Epithelial cell of esophagus (primary cell): Measurements from ENCODE around the gene TCERG1L.

Source experiments
- DNase-seq: peaks from one replicate; pipeline ENCODE4 v3.0.0; 2010; ENCODE audit warnings: low read depth
- H3K4me3 ChIP-seq: 2 replicates; pipeline ENCODE4 v1.5.1; 2011; ENCODE audit warnings: mild to moderate bottlenecking, low read length, control low read depth
- CTCF ChIP-seq: IDR thresholded peaks from 2 replicates; pipeline ENCODE4 v1.5.1; 2011; ENCODE audit warnings: low read depth, mild to moderate bottlenecking, low read length, control low read depth, inconsistent platforms; ENCODE audit not compliant: insufficient read depth; ENCODE audit errors: missing control alignments

The TCERG1L gene

GRCh38 chr10:131121511-131122035 is 189.9 kb downstream of the TCERG1L start:
- no peak for TF ChIP-seq CTCF
- DNase-seq: no peak
- no peak overlapping the region for H3K4me3 ChIP-seq

GRCh38 chr10:131119626-131120355 is 191.7 kb downstream of the TCERG1L start:
- DNase-seq: no peak
- H3K4me3 ChIP-seq: no peak overlapping the region
- no peak for TF ChIP-seq CTCF

DNA sequence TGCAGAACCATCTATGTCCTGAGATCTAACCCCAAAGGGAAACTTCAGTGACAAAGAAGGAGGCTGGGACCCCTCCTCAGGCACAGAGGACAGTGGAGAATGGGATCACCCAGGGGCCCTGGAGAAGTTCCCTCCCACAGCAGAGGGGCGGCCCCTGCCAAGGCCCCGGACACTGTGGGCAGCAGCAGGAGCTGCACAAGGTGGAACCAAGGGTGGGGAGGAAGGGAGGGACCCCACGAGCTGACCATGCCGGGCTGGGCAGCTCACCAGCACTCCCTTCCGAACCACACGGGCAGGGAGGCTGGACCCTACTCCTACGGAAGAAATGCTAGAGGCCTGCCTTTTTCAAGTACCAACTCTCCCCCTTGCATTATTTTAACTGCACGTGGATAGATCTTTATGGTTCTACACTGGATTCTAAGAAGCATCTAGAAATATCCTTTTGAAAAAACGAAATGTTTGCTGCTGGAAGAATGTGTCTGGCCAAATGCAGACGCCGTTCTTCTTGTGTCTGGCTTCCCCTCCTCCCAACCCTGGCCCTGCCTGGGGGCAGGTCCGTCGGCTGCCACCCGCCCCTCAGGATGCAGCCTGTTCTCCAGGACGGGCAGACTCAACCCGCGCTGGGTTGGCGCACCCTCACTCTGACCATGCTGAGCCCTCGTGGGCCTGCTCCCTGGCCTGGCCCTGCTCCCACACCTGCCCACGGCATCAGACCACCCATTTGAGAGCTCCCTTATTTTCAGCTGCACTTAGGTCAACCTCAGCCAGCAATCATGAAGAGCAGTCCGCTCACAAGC is 193.9 kb downstream of the TCERG1L start:
- TF ChIP-seq CTCF: no peak
- H3K4me3 ChIP-seq: no peak overlapping the region
- no peak for DNase-seq

DNA sequence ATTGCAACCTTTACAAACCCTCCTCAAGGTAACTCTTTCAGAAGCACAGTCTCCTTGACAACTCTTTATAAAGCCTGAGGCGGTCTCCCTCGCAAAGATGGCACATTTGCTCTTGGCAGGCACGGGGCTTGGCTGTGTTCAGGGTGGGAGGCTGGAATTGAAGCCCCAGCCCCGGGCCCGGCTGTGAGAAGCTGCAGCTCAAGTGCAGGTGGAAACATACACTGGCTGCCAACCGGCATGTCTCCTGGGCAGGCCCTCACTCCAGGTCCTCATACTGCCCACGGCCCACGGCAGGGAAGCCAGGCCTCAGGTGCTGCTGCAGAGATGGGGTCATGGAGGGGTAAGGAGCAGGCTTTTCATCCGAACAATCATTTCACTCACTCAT is 194.5 kb downstream of the TCERG1L start:
- H3K4me3 ChIP-seq: no peak overlapping the region
- no peak for DNase-seq
- no peak for TF ChIP-seq CTCF

DNA sequence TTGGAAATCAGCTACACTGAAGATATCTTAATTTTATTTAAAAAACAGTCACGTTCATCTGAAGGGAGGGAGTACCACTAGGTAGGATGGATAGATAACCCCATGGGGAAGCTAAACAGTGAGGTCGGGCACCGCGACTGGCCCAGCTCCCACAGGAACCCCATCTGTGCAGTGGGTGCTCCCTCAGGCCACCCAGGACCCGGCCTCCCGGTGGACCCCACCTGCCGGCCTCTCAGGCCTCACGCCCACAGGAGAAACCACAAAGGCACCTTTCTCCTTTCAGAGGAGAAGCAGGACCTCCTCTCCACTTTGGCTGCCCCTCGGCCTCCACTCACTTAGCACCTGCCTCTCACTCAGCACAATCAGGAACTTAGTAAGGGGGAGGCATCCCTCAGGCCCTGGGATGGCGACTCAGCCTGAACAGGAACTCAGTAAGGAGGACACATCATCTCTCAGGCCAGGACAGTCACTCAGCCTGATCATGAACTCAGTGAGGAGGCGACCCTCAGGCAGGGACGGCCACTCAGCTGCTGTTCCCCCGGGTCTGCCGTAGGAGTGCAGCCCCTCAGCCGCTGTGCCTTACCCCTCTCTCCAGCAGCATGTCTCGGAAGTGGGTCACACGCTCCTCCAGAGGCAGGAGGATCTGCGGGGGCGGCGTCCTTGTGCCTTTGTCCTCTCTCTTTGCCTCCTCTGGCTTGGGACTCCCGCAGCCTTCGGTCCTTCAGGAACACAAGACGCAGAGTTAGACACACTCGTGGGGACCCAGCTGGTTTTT is 195.1 kb downstream of the TCERG1L start:
- no peak for DNase-seq
- no peak for TF ChIP-seq CTCF
- H3K4me3 ChIP-seq: no peak overlapping the region

GRCh38 chr10:131115801-131116200 is 195.7 kb downstream of the TCERG1L start:
- DNase-seq: no peak
- no peak for TF ChIP-seq CTCF
- no peak overlapping the region for H3K4me3 ChIP-seq
